PFSK-1 (cell line): ENCODE measurements around the gene ATP5F1E.

ENCODE experiments used
- POLR2AphosphoS5 ChIP-seq: IDR thresholded peaks from 2 replicates; pipeline ENCODE4 v1.6.1; 2012; ENCODE audit warnings: low read depth, mild to moderate bottlenecking, control low read depth, low read length, moderate library complexity
- REST ChIP-seq, 2 experiments: IDR thresholded peaks; 2 replicates each; pipeline versions ENCODE4 v1.6.1 to v1.8.0; 2011 to 2012; ENCODE audit warnings: low read depth in 2 of 2, low read length in 2 of 2, control low read depth in 1 of 2, inconsistent platforms in 1 of 2, mild to moderate bottlenecking in 1 of 2, moderate library complexity in 1 of 2; ENCODE audit not compliant: insufficient read depth in 1 of 2
- TAF1 ChIP-seq: IDR thresholded peaks from 2 replicates; pipeline ENCODE4 v1.6.1; 2012; ENCODE audit warnings: low read length, control low read depth, borderline replicate concordance; ENCODE audit not compliant: insufficient read depth

GRCh38 chr20:59027741-59028320, 4.3 kb downstream of the ATP5F1E start:
- TF ChIP-seq POLR2AphosphoS5 (no peak), TAF1 (no peak), REST (IDR thresholded peaks at IDR 0.05; ENCODE audit: insufficient read depth in 1 of 2, low read depth in 2 of 2, low read length in 2 of 2) (no peak)
